8988T (cell line): ENCODE measurements around the gene FOXO1.

Experiments used
- DNase-seq: peaks from one replicate; pipeline ENCODE4 v3.0.0; 2011

FOXO1 gene

GRCh38 chr13:40635315-40635995 is 31.0 kb downstream of the FOXO1 start:
- no peak for DNase-seq

GRCh38 chr13:40632915-40633314 is 33.5 kb downstream of the FOXO1 start:
- no peak for DNase-seq

GRCh38 chr13:40631605-40632004 is 34.8 kb downstream of the FOXO1 start:
- no peak for DNase-seq

- no peak for DNase-seq
Observed at GRCh38 chr13:40629678-40630384, 36.6 kb downstream of the FOXO1 start.

GRCh38 chr13:40626977-40627376 is 39.5 kb downstream of the FOXO1 start:
- DNase-seq, result no peak

GRCh38 chr13:40626561-40626960 is 39.9 kb downstream of the FOXO1 start:
- no peak for DNase-seq

- DNase-seq, result no peak
Observed at GRCh38 chr13:40624986-40625385, 41.5 kb downstream of the FOXO1 start.

- DNase-seq, result no peak
Observed at GRCh38 chr13:40624383-40624782, 42.1 kb downstream of the FOXO1 start.

GRCh38 chr13:40622761-40623160 is 43.7 kb downstream of the FOXO1 start:
- no peak for DNase-seq

GRCh38 chr13:40622246-40622645 is 44.2 kb downstream of the FOXO1 start:
- no peak for DNase-seq

- DNase-seq, result no peak
Observed at GRCh38 chr13:40619479-40619814, 47.0 kb downstream of the FOXO1 start.

- no peak for DNase-seq
Observed at GRCh38 chr13:40618581-40619478, 47.6 kb downstream of the FOXO1 start.

GRCh38 chr13:40617801-40618356 is 48.6 kb downstream of the FOXO1 start:
- no peak for DNase-seq

- no peak for DNase-seq
Observed at GRCh38 chr13:40615619-40616018, 50.8 kb downstream of the FOXO1 start.

GRCh38 chr13:40613914-40614313 is 52.5 kb downstream of the FOXO1 start:
- DNase-seq, result no peak

- no peak for DNase-seq
Observed at GRCh38 chr13:40613192-40613818, 53.1 kb downstream of the FOXO1 start.

GRCh38 chr13:40612041-40612440 is 54.4 kb downstream of the FOXO1 start:
- DNase-seq, result no peak

GRCh38 chr13:40611635-40612034 is 54.8 kb downstream of the FOXO1 start:
- no peak for DNase-seq

- no peak for DNase-seq
Observed at GRCh38 chr13:40611004-40611403, 55.4 kb downstream of the FOXO1 start.

GRCh38 chr13:40609972-40610726 is 56.3 kb downstream of the FOXO1 start:
- DNase-seq, result no peak

- no peak for DNase-seq
Observed at GRCh38 chr13:40608308-40608707, 58.1 kb downstream of the FOXO1 start.

GRCh38 chr13:40605573-40605972 is 60.9 kb downstream of the FOXO1 start:
- DNase-seq, result no peak
